SIG-M5 (cell line): ENCODE data around the gene NFKBIE.

Experiments used
- DNase-seq: peaks from one replicate; lab custom pipeline; 2025; lab: John Stamatoyannopoulos, UW

NFKBIE gene

DNA sequence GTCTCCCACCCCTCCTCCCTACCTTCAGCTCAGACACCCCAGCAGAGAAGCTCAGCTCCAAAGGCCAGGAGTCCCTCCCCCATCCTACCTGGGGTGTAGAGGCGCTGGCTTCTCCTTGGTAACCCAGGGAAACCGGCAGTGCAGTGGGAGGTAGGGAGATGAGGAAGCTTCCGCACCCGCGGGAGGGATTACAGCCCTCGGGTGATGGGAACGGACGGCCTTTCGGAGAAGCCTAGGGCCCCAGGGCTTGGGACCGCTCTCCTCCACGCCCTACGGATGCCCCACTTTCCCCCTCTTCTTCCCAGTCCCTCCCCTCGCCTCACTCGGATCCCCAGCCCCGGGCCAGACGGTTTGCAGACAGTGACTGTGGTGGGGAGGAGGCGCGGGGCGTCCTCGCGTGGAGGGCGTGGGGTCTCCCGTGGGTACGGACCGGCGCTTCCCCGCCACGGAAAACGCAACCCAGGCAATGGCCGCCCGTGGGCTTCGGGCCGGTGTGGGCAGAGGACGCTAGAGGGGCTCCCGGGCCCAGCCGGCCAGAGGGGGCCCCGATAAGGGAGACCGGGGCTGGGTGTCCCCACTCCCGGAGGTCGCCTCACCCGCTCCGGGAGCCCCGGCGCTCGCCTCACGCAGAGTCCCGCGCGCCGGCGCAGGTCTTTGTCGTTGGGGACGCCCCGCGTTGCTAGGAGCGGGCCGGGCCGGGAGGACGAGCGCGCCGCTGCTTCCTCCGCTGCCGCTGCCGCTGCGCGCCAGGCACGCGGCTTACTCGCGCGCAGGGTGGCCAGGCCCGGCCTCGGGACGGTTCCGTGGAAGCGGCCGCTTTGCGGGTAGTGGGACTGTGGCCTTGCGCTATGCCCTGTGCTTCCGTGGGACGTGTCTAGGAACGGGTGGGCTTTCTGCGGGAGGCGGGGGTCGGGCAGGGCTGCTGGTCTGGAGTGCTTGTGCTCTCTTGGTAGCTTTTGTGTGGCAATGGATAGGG, 32.0 kb upstream of the NFKBIE start:
- DNase-seq: no peak

DNA sequence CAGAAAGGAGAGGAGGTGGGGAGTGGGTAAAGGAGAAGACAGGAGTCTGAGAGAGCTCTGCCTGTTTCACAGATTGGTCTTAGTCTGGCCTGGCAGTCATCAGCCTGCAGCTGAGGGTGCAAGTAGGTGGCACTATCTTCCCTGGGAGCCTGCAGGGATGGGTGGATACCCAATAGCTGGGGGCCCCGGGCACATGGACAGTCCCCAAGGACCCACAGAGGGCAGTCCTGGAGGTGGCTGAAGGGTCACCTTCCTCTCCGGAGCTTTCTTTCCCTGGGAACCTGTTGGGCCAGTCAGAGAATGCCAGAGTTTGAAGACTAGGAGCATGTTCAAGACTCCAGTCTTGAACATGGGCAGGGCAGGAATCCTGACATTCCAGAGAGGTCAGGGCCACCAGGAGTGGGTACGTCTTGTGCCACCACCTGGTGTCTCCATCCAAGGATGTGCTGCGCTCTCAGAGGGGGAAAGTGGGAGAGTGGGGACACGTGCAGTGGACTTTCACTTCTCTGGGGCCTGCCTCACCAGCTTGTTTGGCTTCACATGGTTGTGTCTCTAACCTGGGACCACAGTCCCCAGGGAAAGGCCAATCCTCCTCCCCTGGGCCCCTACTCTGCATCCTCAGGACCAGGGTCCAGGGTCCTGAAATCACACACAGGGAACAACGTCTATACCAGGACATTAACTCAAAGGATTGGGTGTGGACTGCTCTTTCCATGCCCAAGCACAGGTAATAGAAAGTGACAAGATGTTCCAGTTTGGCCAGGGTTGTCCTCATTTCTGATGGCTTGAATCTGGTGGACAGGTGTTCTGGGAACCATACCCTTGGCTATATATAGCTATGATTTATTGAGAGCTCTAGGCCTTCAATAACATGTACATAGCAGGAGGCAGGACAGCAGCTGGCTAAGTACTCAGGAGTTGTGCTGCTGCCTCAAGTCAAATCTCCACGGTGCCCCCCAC, 29.8 kb upstream of the NFKBIE start:
- DNase-seq: no peak

DNA sequence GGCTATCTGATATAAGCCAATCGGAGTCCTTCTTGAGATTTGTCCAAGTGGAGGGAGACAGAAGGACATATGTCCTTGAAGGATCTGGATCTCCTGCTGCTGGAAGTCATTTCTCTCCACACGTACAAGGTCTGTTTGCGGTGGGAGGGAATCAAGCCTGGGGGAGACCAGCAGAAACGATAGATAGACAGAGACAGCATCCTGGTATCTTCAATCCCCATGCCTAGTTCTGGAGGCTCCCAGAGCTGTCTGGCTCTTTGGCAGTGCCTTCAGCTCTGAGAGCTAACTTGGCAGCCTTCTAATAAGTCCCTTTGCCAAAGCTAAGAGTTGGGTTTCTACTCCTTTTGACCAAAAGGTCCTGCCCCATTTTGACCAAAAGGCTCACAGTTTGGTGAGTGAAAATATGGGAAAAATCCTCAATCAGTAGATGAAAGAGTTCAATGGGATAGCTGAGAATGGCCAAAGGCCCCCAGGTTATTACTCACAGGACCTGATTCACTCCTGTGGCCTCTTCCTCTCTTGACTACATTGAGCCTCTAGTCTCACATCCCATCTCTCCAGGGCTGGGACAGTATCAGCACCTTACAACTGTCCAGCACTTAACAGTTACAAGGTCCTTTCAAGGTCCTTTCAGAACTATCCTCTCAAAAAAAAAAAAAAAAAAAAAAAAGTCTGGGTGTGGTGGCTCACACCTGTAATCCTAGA, 27.5 kb upstream of the NFKBIE start:
- DNase-seq: no peak

DNA sequence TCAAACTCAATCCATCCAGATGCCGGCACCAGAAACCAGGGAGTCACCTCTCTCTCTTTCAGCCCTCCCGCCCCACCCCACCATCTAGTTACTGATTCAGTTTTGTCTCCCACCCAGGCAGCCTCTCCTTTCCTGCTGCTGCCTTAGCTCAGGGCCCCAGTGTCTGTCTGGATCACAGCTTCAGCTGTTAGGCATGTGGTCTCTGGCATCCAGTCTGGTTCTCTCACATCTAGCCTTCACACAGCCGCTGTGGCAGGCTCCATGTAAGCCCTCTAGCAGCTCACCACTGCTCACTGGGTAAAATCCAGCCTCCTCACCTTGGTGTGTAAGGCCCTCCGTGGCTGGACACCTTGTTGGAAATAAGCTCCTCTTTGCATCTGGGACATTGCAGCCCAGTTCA, 26.5 kb upstream of the NFKBIE start:
- DNase-seq: no peak

DNA sequence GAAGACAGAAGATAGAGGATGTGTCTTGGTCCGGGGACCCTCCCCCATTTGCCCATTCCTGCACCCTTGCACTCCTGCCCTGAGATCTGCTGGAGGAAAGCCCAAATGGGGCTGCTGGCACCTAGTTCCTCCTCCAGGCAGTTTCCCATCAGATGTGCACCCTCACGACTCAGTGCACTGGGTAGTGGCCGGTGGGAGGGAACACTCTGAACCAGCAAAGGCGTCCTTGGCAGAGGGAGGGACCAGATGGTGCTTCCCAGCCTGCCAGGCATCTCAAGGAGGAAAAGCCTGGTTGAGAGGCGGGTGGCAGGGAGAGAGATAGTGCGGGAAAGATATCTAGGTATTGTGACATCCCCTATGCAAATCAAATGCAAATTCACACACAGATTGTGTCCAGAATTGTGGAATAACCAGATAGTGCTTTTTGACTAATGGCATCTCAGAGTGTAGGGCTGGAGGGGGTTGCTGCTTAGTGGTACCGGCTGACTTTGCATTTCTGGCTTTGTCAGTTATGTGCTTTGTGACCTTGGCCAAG, 24.4 kb upstream of the NFKBIE start:
- no peak for DNase-seq

DNA sequence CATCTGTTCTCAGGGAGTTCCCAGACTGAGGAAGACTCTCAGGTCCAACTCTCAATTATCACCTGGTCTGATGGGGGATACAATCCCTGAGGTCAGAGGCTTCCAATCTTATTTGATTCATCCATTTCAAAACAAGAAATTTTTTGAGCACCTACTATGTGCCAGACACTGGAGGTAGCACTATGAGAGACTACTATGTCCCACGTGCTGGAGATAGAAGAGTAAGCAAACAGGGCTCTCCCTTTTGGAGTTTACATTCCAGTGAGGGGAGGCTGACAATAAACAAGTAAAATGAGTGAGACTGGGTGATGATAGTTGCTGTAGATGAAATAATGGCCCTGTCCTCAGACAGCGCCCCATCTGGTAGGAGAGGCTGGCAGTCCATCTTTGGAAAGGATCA, 21.4 kb upstream of the NFKBIE start:
- DNase-seq: no peak

DNA sequence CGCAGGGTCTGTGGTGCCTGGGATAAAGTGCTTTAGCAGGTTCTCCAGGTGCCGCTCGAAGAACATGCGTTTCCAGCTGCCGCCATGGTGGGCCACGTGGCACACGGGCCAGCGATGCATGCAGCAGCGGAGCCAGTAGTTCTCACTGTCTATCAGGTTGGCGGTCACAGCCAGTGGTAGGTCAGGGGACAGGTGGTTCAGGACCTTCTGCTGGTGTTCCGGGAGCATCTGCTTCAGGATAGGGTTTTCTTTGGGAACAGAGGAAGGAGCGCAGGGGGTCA, 20.9 kb upstream of the NFKBIE start:
- no peak for DNase-seq

DNA sequence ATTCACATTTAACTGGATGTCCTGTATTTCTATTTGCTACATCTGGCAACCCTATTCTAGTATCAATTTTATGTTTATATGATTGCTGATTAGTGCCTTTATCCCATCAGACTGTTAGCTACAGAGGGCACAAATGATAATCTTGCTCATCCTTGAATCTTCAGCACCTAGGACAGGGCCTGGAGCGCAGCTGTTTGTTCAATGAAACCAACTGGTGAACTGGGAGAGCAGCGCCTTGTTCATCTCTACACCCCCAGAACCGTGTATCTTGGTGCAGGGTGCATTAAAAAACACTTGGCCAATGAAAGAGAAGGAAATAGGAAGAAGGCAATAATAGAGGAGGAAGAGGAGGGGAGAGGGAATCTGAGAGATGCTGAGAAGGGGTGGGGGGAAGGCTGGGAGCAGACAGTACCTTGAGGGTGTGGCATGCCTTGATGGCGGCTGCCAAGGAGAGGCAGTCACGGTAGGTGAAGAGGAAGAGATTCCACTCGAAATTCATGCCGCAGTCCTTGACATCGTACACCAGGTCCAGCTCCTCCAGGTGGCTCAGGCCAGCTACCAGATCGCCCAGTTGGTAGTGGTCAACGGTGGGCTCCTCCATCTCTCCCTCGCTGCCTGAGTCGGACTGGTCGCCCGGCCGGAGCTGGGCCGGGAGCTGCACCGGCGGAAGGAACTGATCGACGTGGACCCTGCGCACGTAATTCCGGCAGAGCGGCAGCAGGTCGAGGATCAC, 20.4 kb upstream of the NFKBIE start:
- no peak for DNase-seq

DNA sequence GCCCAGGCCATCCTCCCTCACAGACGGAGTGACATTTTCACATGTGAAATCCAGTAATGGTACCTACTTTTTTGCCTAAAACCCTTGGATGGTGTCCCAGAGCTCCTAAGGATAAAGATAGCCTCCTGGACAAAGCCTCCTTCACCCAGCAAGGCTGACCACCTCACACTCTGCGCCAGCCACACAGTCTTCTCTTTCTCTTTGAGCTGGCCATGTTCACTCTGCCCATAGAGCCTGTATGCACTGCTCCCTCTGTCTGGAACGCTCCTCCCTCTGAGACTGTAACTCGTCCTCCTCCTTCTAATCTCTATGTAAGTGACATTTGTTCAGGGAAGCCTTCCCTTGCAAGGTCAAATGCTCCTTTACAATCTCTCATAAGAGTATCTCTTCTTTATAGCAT, 19.5 kb upstream of the NFKBIE start:
- DNase-seq: no peak

DNA sequence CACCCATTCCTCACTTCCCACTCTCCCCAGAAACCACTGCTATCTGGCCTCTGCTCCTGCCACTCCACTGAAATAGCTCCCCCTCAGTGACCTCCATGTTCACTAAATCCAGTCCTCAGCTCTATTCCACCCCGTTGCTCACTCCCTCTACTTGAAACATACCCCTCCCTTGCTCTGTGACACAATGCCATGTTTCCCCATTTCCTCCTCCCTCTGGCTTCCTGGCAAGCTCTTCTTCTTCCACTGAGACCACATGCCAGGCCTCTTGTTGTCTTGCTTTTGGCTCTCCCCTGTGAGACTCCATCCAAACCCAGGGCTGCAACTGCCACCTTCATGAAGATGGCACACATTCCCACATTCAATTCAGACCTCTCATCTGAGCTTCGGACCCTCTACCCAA, 18.8 kb upstream of the NFKBIE start:
- DNase-seq: no peak

DNA sequence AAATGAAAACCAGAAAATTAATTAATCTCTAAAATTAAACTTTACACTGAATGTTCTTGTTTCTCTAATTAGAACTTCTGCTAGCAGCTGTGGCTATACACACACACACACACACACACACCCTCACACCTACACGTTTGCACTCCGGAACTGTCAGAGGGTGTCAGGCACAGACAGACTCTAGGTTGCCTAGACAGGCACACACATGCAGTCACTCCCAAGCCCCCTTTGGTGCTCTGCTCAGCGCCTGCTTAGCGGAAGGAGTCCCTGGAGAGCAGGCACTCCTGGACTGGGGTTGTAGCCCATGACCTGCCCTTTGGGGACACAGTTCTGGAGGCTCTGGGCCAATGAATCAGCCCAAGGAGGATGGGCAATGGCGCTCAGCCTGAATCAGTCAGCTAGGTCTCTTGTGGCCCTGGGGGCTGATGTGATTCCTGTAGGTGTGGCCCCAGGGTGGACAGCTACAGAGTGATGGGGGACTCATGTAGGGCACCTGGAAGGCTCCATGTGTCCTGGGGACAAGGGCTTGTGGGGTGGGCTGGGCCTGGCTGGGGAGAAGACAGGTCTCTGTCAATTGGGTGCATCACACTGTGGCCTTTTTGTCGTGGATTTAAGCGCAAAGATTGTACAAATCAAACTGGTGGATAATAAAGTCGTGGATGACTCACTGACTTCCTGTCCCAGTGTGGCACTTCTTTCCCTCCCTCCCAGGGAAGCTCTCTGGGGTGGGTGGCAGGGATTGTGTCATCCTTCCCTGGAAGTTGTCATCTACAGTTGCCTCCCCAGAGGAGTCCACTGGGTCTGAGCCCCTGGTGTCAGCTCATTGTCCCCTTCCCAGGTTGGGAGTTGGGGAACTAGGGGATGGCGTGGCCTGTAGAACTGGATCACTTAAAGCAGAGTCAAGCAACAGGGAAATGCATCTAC, 13.7 kb upstream of the NFKBIE start:
- no peak for DNase-seq

DNA sequence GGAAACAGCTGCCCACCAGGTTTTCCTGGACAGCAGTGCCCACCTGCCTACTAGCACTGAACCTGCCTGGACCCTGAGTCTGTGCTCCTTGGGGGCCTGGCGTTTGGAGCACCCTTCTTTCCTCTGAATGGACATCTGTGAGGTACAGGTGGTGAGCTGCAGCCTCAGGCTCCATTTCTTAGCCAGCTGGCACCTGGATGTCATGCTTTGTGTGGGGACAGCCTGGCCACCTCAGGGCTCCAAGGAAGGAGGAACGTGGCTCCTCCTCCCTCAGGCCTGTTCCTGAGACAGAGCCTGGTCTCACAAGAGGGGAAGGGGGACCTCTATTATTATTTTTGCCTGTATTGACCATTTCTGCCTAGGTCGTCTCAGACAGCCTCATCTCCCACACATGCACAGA, 13.0 kb upstream of the NFKBIE start:
- DNase-seq: no peak

DNA sequence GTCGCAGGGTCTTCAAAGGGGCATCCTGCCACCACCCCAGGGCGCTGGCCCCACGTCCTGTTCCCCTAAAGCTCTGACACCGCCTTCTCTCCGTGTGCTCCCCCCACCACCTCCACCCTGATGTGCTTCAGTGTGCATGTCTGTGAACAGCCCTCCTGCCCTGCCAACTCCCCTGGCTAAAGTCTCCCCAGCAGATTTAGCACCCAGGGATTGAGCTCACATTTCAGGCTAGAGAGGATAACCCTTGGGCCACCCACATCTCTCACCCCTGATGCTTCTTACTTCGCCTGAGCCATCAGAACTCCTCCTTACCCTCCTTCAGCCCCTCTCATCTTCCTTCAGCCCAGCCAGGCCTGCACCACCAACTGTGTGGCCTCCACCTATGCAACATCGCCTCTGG, 12.4 kb upstream of the NFKBIE start:
- DNase-seq: no peak

DNA sequence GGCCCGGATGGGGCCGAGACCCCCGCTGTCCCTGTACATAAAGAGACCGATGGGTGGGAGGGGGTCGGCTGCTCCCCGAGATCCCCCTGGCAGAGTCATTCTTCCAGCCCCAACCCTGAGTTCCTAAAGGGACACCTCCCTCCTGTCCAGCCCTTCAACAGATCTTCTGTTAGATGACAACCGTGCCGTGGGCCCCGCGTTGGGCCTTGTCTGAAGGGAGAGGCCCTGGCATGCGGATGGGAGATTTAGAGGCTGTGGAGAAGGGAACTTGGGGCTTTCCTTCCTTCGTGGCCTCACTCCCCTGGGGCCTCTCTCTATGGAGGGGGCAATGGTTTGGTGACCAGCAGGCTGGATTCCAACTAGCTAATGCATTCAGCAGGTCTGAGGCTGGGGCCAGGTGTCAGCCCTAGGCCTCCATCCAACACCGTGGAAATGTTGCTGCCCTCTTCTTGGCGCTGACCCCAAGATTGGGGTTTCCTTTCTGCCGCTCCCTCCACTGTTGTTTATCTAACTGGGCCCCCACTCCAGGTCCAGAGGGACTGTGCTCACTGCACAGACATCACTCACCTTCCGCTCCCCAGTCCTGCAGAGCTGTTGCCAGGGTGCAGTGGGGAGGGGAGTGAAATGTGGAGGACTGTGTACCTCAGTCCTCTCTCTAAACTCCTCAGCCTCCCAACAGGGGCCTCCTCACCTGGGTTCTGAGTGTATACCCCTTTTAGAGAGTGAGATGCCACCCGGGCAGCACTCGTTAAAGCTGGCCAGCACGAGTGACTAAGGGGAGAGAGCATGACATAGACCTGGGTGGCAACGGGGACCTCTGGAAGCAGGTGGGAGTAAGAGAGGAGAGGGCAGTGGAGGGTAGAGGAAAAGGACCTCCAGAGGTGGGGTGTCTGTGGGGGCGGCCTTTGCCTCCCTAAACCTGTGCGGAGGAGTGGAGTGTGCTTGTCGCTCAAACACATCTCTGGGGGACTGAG, 11.6 kb upstream of the NFKBIE start:
- no peak for DNase-seq

DNA sequence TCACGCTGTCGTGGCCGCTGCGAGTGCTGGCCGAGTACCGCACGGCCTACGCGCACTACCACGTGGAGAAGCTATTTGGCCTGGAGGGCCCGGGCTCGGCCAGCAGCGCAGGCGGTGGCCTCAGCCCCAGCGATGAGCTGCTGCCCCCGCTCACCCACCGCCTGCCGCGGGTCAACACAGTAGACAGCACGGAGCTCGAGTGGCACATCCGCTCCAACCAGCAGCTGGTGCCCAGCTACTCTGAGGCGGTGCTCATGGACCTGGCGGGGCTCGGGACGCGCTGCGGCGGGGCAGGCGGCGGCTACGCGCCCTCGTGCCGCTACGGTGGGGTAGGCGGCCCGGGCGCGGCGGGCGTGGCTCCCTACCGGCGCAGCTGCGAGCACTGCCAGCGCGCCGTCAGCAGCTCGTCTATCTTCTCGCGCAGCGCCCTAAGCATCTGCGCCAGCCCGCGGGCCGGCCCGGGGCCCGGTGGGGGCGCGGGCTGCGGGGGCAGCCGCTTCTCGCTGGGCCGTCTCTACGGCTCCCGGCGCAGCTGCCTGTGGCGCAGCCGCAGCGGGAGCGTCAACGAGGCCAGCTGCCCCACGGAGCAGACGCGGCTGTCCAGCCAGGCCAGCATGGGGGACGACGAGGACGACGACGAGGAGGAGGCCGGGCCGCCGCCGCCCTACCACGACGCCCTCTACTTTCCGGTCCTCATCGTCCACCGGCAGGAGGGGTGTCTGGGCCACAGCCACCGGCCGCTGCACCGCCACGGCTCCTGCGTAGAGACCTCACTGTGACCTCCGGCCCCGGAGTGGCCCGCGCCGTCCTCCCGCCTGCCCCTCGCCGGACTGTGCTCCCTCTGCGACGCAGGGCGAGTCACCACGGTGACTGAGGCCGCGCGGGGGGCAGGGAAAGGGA, 10.6 kb upstream of the NFKBIE start:
- no peak for DNase-seq

DNA sequence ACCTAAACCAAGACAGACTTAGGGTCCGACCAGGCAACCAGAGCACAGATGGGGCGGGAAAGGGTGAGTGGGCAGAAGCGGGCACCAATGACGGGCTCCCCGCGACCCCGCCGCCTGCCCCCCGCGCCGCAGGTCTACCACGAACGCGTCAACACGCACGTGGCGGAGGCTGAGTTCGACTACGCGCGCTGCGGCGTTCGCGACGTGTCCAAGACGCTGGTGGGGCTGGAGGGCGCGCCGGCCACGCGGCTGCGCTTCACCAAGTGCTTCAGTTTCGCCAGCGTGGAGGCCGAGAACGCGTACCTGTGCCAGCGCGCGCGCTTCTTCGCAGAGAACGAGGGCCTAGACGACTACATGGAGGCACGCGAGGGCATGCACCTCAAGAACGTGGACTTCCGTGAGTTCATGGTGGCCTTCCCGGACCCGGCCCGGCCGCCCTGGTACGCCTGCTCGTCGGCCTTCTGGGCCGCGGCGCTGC, 10.0 kb upstream of the NFKBIE start:
- DNase-seq: no peak

DNA sequence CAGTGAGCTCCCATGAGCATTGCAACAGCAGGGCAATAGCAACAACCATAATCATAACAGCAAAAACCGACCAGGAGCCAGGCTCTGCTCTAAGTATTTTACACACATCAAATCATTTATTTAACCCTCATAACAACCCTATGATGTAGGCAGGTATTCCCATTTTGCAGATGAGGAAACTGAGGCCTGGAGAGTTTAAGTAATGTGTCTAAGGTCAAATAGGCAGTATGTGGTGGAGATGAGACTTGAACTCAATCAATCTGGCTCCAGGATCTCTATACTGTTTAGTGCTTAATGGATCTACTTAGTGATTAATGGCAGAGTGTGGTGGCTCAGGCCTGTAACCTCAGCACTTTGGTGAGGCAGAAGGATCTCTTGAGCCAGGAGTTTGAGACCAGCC, 8.3 kb upstream of the NFKBIE start:
- DNase-seq: no peak

DNA sequence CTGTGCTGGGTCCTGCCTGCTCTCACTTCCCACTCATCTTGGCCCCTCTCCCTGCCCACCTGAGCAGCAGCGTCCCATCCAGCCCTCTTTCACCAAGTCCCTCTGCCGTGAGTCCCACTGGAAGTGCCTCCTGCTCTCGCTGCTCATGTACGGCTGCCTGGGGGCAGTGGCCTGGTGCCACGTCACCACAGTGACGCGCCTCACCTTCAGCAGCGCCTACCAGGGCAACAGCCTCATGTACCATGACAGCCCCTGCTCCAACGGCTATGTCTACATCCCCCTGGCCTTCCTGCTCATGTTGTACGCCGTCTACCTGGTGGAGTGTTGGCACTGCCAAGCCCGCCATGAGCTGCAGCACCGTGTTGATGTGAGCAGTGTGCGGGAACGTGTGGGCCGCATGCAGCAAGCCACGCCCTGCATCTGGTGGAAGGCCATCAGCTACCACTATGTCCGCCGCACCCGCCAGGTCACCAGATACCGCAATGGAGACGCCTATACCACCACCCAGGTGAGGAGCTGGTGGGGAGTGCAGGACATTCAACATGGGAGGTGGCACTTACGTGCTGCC, 7.7 kb upstream of the NFKBIE start:
- DNase-seq: no peak
